ENCODE measurements around the gene TCN2.

GRCh38 chr22:30565341-30565740 lies 41.6 kb upstream of the TCN2 start:
- TF ChIP-seq CTCF (IDR thresholded peaks at IDR 0.05; ENCODE audit: insufficient read depth, low read depth, low read length) (no peak), EZH2 (IDR thresholded peaks at IDR 0.05; ENCODE audit: insufficient read depth, low read length) (no peak)
